ENCODE results near the gene EFTUD2. TPM values are rescaled to one million over a fixed set of nuclear protein-coding genes. Genes with fewer than 3 reads are reported as not detected.
"Not testable (repeated sequence)": the region's sequence is repeated elsewhere in the genome, so short reads cannot be mapped to it uniquely, and the experiment has no call there.

Gene EFTUD2
- polyA plus RNA-seq, 3 donors: 82.9 to 144 (median 104) TPM

DNA sequence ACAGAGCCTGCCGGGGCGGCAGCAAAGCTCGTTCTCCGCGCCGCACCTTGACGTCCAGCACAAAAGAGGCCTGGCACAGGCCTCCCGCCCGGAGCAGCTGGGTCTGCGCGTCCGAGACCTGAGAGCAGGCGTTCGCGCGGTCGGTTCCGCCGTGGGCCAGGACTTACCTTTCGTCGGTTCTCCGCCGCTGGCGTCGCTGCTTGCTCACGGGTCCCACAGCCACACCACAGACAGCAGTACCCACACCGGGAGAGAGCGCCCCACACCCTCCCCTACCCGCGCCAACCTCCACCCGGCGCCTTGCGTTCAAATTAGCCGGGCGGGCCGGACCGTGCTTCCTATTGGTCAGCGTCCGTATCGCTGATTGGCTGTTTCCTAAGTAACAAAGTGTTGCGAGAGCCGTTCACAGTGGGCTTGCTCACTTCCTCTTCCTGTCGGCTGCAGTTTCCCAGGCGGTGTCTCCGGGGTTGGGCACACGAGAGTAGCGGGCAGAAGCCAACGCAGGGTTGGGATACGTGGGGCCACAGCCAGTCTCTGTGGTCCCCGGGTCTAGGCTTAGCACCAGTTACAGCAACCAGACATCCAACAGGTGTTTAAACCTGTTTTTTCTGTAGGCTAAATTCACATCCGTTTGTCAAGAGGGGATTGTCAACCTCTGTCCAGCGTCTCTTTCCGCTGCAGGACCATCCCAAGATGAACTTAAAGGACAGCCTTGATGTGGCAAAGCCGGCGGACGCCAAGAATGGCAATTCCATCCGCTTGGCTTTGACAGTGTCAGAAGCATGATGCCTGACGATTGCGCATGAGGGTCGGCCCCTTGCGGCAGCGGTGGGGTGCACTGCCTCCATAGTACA is 48.4 kb upstream of the EFTUD2 start, which contains the start of gene KIF18B:
Gene KIF18B, minus strand, starts transcription at position 313 of the 854 bp plus-strand sequence. CDS start 11,429 bp downstream, outside the sequence.
- intact Hi-C loops (cut with micrococcal nuclease): loop anchor here (2.0 to 5.0 kb wide), 3 partner anchors 45 to 113 kb away; partner anchors contain the start of gene NMT1 (in 1 of the 2)
- peak within 1 kb of the TSS; percentile 98 for H2AFZ ChIP-seq (ENCODE audit: insufficient read depth, low read depth, low read length, poor library complexity, severe bottlenecking)

DNA sequence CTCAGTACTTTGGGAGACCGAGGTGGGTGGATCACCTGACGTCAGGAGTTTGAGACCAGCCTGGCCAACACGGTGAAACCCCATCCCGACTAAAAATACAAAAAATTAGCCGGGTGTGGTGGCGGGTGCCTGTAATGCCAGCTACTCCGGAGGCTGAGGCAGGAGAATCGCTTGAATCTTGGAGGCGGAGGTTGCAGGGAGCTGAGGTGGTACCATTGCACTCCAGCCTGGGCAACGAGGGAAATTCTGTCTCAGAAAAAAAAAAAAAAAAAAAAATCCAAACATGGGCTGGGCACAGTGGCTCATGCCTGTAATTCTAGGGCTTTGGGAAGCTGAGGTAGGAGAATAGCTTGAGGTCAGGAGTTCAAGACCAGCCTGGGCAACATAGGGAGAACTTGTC is 46.4 kb upstream of the EFTUD2 start:
- not testable (repeated sequence) for H3K4me3 ChIP-seq (replicated peaks in 1 of 3; ENCODE audit: low read depth in 2 of 3, low read length in 3 of 3); H3K27ac Mint-ChIP-seq; H3K9ac ChIP-seq (ENCODE audit: insufficient read depth, low read length, poor library complexity, severe bottlenecking); H3K4me3 Mint-ChIP-seq; H3K9me3 ChIP-seq (replicated peaks in 1 of 2; ENCODE audit: control insufficient read depth in 1 of 2, insufficient read depth in 1 of 2, low read length in 2 of 2); DNase-seq; H3K27me3 ChIP-seq (ENCODE audit: control insufficient read depth in 2 of 2, insufficient read depth in 2 of 2, low read length in 2 of 2); H3K4me2 ChIP-seq (replicated peaks; ENCODE audit: extremely low read depth, low read length, poor library complexity, severe bottlenecking); H3K27me3 Mint-ChIP-seq (ENCODE audit: low read depth in 3 of 3); H3K9me3 Mint-ChIP-seq; H3K27ac ChIP-seq (ENCODE audit: low read depth in 1 of 2, low read length in 2 of 2); H4K20me1 ChIP-seq (ENCODE audit: insufficient read depth, low read length); H2AFZ ChIP-seq (ENCODE audit: insufficient read depth, low read depth, low read length, poor library complexity, severe bottlenecking)
- intact Hi-C loops (cut with micrococcal nuclease): loop anchor here in 1 of 2 donors (2.0 to 5.0 kb wide), 2 partner anchors 43 to 115 kb away; partner anchors contain the start of gene NMT1
- H3K4me1 Mint-ChIP-seq: peaks cover 18% of the 10 kb centered on the region
- 100% methylated on average over 8 of the region's 10 CpGs for WGBS (ENCODE audit: insufficient coverage)
- peaks cover 6 to 25% of the 10 kb centered on the region in 2 donors for H3K36me3 Mint-ChIP-seq
- Histone ChIP-seq H3K36me3 (replicated peaks in 1 of 2; ENCODE audit: control insufficient read depth in 1 of 2, insufficient read depth in 2 of 2, low read length in 2 of 2) (peaks cover 3 to 22% of the 10 kb centered on the region in 2 donors), H3K79me2 (ENCODE audit: insufficient read depth, low read length) (peaks cover 73% of the 10 kb centered on the region), H3K4me1 (ENCODE audit: control insufficient read depth in 1 of 2, insufficient read depth in 2 of 2, low read length in 2 of 2) (peaks cover 18 to 30% of the 10 kb centered on the region in 2 donors)

More for the DNA sequence above, 48.4 kb upstream of the EFTUD2 start, which contains the start of gene KIF18B:
- WGBS (ENCODE audit: insufficient coverage): 3% methylated on average over 62 of the region's 62 CpGs
- Histone ChIP-seq H4K20me1 (ENCODE audit: insufficient read depth, low read length) (no peaks in the 10 kb centered on the region), H3K36me3 (replicated peaks in 1 of 2; ENCODE audit: control insufficient read depth in 1 of 2, insufficient read depth in 2 of 2, low read length in 2 of 2) (peaks cover 0 to 4% of the 10 kb centered on the region in 2 donors), H3K27ac (ENCODE audit: low read depth in 1 of 2, low read length in 2 of 2) (peak within 1 kb of the TSS; percentile 32 to 82), H3K27me3 (ENCODE audit: control insufficient read depth in 2 of 2, insufficient read depth in 2 of 2, low read length in 2 of 2) (no peaks in the 10 kb centered on the region), H3K9me3 (replicated peaks in 1 of 2; ENCODE audit: control insufficient read depth in 1 of 2, insufficient read depth in 1 of 2, low read length in 2 of 2) (no peaks in the 10 kb centered on the region), H3K79me2 (ENCODE audit: insufficient read depth, low read length) (peaks cover 53% of the 10 kb centered on the region), H3K4me1 (ENCODE audit: control insufficient read depth in 1 of 2, insufficient read depth in 2 of 2, low read length in 2 of 2) (peaks cover 18 to 30% of the 10 kb centered on the region in 2 donors), H3K4me2 (replicated peaks; ENCODE audit: extremely low read depth, low read length, poor library complexity, severe bottlenecking) (peak within 1 kb of the TSS; percentile 97), H3K4me3 (replicated peaks in 1 of 3; ENCODE audit: low read depth in 2 of 3, low read length in 3 of 3) (peak within 1 kb of the TSS; percentile 69 to 94 (median 71)), H3K9ac (ENCODE audit: insufficient read depth, low read length, poor library complexity, severe bottlenecking) (peak within 1 kb of the TSS; percentile 66)
- peaks cover 0 to 6% (median 2%) of the 10 kb centered on the region in 3 donors for H3K27me3 Mint-ChIP-seq (ENCODE audit: low read depth in 3 of 3)
- H3K27ac Mint-ChIP-seq: peak within 1 kb of the TSS; percentile 86 to 94 (median 90)
- H3K9me3 Mint-ChIP-seq: no peaks in the 10 kb centered on the region
- TF ChIP-seq, protein P1, sequence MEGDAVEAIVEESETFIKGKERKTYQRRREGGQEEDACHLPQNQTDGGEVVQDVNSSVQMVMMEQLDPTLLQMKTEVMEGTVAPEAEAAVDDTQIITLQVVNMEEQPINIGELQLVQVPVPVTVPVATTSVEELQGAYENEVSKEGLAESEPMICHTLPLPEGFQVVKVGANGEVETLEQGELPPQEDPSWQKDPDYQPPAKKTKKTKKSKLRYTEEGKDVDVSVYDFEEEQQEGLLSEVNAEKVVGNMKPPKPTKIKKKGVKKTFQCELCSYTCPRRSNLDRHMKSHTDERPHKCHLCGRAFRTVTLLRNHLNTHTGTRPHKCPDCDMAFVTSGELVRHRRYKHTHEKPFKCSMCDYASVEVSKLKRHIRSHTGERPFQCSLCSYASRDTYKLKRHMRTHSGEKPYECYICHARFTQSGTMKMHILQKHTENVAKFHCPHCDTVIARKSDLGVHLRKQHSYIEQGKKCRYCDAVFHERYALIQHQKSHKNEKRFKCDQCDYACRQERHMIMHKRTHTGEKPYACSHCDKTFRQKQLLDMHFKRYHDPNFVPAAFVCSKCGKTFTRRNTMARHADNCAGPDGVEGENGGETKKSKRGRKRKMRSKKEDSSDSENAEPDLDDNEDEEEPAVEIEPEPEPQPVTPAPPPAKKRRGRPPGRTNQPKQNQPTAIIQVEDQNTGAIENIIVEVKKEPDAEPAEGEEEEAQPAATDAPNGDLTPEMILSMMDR (IDR thresholded peaks at IDR 0.05): no peak
- peaks cover 18% of the 10 kb centered on the region for H3K4me1 Mint-ChIP-seq
- peak; percentile 90 to 97 (median 94) for DNase-seq
- peaks cover 1 to 11% of the 10 kb centered on the region in 2 donors for H3K36me3 Mint-ChIP-seq
- peak within 1 kb of the TSS; percentile 86 to 95 for H3K4me3 Mint-ChIP-seq

Measured in CD14-positive monocyte (primary cell).